COLO668 (cell line): ENCODE data around the gene FOXP1.
A peak's percentile ranks its signal among the peaks of the same experiment; 100 is the strongest.

Experiments used
- DNase-seq: peaks from one replicate; lab custom pipeline; 2025; ENCODE audit not compliant: unreplicated experiment; lab: John Stamatoyannopoulos, UW

FOXP1 gene

GRCh38 chr3:71053495-71053894, 530.0 kb downstream of the FOXP1 start:
- no peak for DNase-seq

DNA sequence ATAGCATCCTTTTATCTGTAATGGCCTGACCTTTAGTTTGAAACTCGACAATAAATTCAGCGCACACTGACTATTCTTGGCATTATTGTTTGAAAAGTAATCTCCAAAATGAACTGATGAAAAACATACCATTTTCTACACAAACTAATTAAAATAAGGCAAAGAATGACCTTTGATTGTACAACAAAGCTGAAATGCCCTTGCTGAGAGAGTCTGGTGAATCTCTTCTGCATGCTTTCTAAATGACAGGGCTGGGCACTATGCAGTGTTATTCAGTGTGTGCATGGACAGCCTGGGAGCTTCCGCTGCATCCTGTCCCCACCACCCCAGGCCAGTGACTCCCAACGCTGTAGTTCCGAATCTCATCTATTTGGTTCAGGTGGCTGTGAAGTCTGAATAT, 530.8 kb downstream of the FOXP1 start:
- DNase-seq: no peak

DNA sequence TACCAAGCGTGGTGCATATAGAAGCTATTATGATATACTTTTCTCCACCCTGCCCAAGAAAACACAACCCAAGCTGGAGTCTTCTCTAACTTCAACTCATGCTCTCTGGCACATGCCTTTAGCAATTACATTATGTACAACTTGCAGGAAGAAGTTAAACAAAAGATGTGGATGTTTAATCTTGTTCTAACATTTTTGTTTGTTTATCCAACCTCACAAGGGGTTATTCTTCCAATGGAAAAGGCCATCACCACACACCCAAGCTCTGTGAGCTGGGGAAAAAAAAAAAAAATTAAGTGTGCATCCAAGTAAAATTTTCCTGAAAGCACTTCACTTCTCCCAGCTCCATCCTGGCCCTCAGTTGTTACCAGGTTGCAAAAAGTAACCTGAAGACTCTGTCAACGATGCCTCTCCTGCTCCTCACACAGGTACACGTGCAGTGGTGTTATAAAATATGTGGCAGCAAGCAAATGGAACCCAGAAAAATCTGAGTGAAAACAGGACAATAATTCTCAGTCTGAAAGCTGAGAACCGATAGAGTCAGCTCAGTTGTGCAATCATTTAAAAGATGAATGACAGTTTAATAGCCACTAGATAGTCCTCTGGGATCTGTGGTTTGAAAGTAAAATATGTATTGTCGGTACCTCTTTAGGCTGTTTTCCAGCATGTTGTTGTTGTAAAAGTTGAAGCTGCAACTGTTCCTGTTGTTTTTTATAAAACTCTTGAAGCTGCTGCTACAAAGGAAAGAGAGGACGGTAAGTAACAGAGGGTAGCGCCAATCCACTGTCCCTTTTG, 531.4 kb downstream of the FOXP1 start:
- DNase-seq: no peak

- no peak for DNase-seq
Measured at GRCh38 chr3:71051259-71051595, 532.3 kb downstream of the FOXP1 start.

GRCh38 chr3:71050538-71051258, 532.8 kb downstream of the FOXP1 start:
- DNase-seq: peak; percentile 33

DNA sequence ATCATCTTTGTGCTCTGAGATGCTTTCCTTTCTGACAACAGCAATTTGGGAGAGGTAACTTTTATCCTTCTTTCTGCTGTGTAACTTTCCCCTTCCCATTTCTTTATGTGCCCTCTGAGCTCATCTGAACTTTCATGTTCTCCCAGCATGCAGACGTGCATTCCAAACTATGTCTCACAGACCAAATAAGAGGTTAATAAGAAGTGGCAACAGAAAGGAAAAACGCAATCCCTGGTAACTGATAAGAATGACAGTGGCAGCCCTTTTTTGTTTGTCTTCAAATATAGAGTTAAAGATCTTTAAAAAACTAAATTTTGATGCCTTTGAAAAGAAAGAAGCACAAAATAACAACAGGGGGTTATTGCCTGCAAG, 533.4 kb downstream of the FOXP1 start:
- no peak for DNase-seq

- peak; percentile 38 for DNase-seq
Measured at GRCh38 chr3:71048948-71049347, 534.6 kb downstream of the FOXP1 start.

DNA sequence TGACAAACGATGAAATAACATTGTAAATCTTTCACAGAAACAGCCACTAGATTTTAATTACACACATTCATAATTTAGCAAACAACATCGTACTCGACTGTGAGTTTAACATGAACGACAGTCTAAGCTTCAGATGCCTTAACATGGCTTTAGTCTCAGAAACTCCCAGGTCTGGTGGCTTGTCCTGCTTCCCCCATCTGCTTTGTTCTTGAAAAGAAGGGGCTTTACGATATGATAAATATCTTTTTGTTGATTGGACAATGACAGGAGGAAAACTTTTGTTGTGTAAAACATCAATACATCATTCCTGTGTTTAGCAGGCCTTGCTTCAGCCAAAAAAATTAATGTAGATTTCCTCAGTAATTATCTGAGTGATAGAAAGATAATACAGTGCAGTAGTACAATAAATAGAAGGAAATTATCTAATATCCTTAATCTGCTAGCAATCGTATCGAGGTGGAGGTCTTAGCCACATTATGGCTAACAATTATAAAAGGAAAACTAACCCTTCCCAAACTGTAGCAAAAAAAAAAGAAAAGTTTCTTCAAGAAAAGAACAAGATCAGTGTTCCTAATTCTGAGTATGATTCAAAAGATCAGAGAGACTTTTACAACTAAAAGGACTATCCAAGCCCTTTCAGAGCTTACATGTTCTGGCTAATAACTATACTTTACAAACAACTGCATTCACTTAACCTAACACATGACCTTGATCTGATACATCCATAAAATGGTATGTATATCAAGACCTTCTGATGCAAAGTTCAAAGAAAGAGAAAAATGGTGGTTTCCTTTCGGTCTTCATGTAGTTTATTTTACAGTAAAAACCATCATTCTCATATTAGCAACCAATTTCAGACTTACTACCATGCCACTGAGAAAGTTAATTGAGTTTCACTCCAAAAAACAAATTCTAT, 535.7 kb downstream of the FOXP1 start:
- no peak for DNase-seq

DNA sequence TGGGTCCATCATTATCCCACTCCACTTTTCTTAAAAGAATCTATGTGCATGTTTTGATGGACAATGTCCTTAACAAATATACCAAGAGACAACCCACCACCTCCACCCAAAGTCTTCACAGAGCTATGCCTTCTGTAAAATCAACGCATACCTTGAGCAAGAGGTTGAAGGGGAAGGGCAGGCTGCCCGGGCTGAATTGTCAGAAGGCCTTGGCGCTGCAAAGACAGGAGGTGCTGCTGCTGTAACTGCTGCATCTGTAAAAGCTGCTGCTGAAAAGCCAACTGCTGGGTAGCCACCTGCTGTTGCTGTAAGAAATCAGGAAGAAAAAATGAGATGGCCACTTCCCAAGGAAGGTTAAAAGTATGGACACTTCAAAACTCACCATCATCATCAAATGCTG, 536.7 kb downstream of the FOXP1 start:
- DNase-seq: no peak

- no peak for DNase-seq
Measured at GRCh38 chr3:71045917-71046282, 537.6 kb downstream of the FOXP1 start.

GRCh38 chr3:71045212-71045916, 538.2 kb downstream of the FOXP1 start:
- DNase-seq: no peak

GRCh38 chr3:71042759-71043158, 540.8 kb downstream of the FOXP1 start:
- no peak for DNase-seq

GRCh38 chr3:71041371-71041770, 542.2 kb downstream of the FOXP1 start:
- DNase-seq: no peak

- no peak for DNase-seq
Measured at GRCh38 chr3:71039332-71039731, 544.2 kb downstream of the FOXP1 start.

DNA sequence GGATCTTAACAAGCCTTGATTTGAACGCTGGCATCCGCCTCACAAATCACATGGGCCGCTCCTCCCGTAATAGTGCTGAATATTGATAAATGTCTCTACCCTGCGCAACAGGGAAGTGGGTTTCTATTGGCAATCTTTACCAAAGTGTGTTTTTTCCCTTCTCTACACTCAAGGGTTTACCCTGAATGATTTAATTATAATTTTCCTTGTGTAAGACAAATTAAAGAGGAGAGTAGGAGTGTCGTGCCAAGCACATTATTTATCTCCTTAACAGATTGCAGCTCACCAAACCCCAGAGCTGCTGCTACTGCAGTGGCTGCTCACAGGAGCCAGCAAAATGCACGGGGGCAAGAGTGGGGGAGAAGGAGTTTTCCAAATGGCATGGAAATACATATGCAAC, 545.8 kb downstream of the FOXP1 start:
- DNase-seq: no peak

DNA sequence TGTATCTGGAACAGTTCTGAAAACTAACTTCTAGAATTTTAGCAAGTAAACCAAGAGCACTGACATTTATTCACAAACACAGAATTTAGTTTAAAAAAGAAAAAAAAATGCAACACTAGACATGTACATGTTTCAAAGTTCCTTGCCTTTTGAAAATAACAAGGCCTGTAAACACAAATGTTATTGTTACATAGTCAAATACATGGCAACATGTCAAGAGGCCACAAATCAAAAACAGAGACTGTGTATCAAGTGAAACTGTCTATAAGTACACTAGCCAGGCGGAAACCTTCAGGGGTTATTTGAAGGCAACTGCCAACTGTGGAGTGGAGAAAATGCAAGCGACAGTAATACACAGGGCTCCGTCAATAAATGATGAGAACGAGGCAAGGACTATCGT, 547.6 kb downstream of the FOXP1 start:
- DNase-seq: no peak

GRCh38 chr3:71035314-71035713, 548.2 kb downstream of the FOXP1 start:
- DNase-seq: no peak

GRCh38 chr3:71033681-71034220, 549.8 kb downstream of the FOXP1 start:
- no peak for DNase-seq

DNA sequence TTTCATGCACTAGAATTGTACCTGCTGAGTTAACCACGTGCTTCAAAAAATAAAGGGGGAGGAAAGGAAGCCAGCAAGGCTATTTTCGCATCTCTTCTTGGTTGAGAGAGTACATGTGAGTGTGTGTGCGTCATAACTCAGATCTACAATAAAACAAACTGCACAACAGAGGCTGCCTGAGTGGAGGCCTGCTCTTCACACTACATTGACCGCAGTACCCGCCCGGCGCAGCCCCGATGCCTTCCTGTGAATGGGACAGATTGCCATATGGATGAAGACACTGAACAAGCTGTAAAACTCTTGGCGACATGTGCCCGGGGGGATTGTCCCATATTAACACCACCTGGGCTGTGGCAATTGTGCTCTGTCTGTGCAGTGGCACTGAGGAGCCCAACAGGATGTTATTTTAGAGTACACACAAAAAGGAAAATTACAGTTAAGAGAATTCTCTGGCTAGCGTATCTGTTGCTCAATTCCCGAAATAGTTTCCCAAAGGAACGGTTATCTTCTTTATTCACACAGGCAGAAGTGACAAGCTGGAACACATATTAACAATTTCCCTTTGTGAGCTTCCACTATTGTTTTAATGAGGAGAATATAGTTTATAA, 551.5 kb downstream of the FOXP1 start:
- DNase-seq: peak; percentile 36

GRCh38 chr3:71031181-71031580, 552.3 kb downstream of the FOXP1 start:
- no peak for DNase-seq
